WTC11 (cell line): ENCODE data around the gene KRTAP4-2. TPM values are rescaled to one million over a fixed set of nuclear protein-coding genes. Genes with fewer than 3 reads are reported as not detected.

Experiments used
- ATAC-seq: fragments of 200-7000 bp; cut with Tn5 transposase; 2 replicates; pipeline ENCODE4 v1.10.0; 2021; ENCODE audit warnings: mild to moderate bottlenecking, moderate library complexity
- CTCF ChIA-PET: fragments of 300-600 bp; sonication (Branson Sonifier 250); formaldehyde crosslinking; loops from one replicate; lab custom pipeline; 2021; ENCODE audit warnings: antibody characterized with exemption; lab: Charles Lee
- POLR2A ChIA-PET: fragments of 350-600 bp; sonication (Branson Sonifier 250); formaldehyde crosslinking; loops from one replicate; lab custom pipeline; 2021; ENCODE audit warnings: antibody characterized with exemption; lab: Charles Lee
- DNase-seq: peaks from one replicate; pipeline ENCODE4 v3.0.0; 2021; ENCODE audit warnings: low spot score
- H3K27ac Mint-ChIP-seq: 2 replicates; pipeline ENCODE4 v1.8.0; 2021; ENCODE audit warnings: mixed read lengths
- H3K27me3 Mint-ChIP-seq: 2 replicates; pipeline ENCODE4 v1.8.0; 2021; ENCODE audit warnings: low read depth, mild to moderate bottlenecking, moderate library complexity, mixed read lengths
- H3K36me3 Mint-ChIP-seq: 2 replicates; pipeline ENCODE4 v1.8.0; 2021; ENCODE audit warnings: mixed read lengths
- H3K4me1 Mint-ChIP-seq: 2 replicates; pipeline ENCODE4 v1.8.0; 2022; ENCODE audit warnings: mixed read lengths
- H3K4me3 Mint-ChIP-seq: 2 replicates; pipeline ENCODE4 v1.8.0; 2021; ENCODE audit warnings: mild to moderate bottlenecking, moderate library complexity, mixed read lengths
- H3K9me3 Mint-ChIP-seq: 2 replicates; pipeline ENCODE4 v1.8.0; 2021; ENCODE audit warnings: mixed read lengths
- ATF2 ChIP-seq: sonication (generic); formaldehyde crosslinking; IDR thresholded peaks from 2 replicates; pipeline ENCODE4 v1.8.1; 2022; ENCODE audit warnings: low read depth, missing genetic modification reagents, borderline replicate concordance
- CREB1 ChIP-seq: sonication (generic); formaldehyde crosslinking; IDR thresholded peaks from 2 replicates; pipeline ENCODE4 v1.8.0; 2023; ENCODE audit warnings: mild to moderate bottlenecking, missing genetic modification reagents
- ELF4 ChIP-seq: sonication (generic); formaldehyde crosslinking; IDR thresholded peaks from 2 replicates; pipeline ENCODE4 v1.8.1; 2022; ENCODE audit warnings: low read depth, mild to moderate bottlenecking, moderate library complexity, missing genetic modification reagents
- EMX1 ChIP-seq: fragments of 250-450 bp; sonication (Bioruptor Pico); IDR thresholded peaks from 2 replicates; pipeline ENCODE4 v1.8.0; 2021; ENCODE audit warnings: mild to moderate bottlenecking
- ESRRA ChIP-seq: sonication (generic); formaldehyde crosslinking; IDR thresholded peaks from 2 replicates; pipeline ENCODE4 v1.8.1; 2022; ENCODE audit warnings: mild to moderate bottlenecking, missing genetic modification reagents, borderline replicate concordance
- FOXJ3 ChIP-seq: sonication (generic); formaldehyde crosslinking; IDR thresholded peaks from 2 replicates; pipeline ENCODE4 v1.9.0; 2021; ENCODE audit warnings: missing genetic modification reagents, mild to moderate bottlenecking, borderline replicate concordance
- GTF2I ChIP-seq: fragments of 250-450 bp; sonication (Bioruptor Pico); conservative IDR thresholded peaks from 2 replicates; pipeline ENCODE4 v1.4.0; 2021; ENCODE audit warnings: mild to moderate bottlenecking
- IRF1 ChIP-seq: sonication (generic); formaldehyde crosslinking; IDR thresholded peaks from 2 replicates; pipeline ENCODE4 v1.8.0; 2023; ENCODE audit warnings: missing genetic modification reagents
- JAZF1 ChIP-seq: fragments of 250-450 bp; sonication (Bioruptor Pico); IDR thresholded peaks from 2 replicates; pipeline ENCODE4 v1.9.0; 2021; ENCODE audit warnings: moderate library complexity, mild to moderate bottlenecking, inconsistent platforms
- NFE2L1 ChIP-seq: sonication (generic); formaldehyde crosslinking; IDR thresholded peaks from 2 replicates; pipeline ENCODE4 v1.8.1; 2023; ENCODE audit warnings: missing genetic modification reagents
- NR3C1 ChIP-seq: sonication (generic); formaldehyde crosslinking; conservative IDR thresholded peaks from 2 replicates; pipeline ENCODE4 v1.8.1; 2023; ENCODE audit warnings: low read depth, mild to moderate bottlenecking, missing genetic modification reagents
- PRRX2 ChIP-seq: fragments of 250-450 bp; sonication (Bioruptor Pico); IDR thresholded peaks from 2 replicates; pipeline ENCODE4 v1.8.0; 2021; ENCODE audit warnings: mild to moderate bottlenecking
- RORB ChIP-seq: fragments of 250-450 bp; sonication (Bioruptor Pico); IDR thresholded peaks from 2 replicates; pipeline ENCODE4 v1.9.0; 2021; ENCODE audit warnings: mild to moderate bottlenecking
- TEAD4 ChIP-seq: sonication (generic); formaldehyde crosslinking; IDR thresholded peaks from 2 replicates; pipeline ENCODE4 v1.8.0; 2022; ENCODE audit warnings: mild to moderate bottlenecking, missing genetic modification reagents
- ZMAT4 ChIP-seq: fragments of 250-450 bp; sonication (Bioruptor Pico); IDR thresholded peaks from 2 replicates; pipeline ENCODE4 v1.9.0; 2021; ENCODE audit warnings: mild to moderate bottlenecking
- ZNF263 ChIP-seq: sonication (generic); formaldehyde crosslinking; IDR thresholded peaks from 2 replicates; pipeline ENCODE4 v1.8.1; 2022; ENCODE audit warnings: low read depth, mild to moderate bottlenecking, moderate library complexity, missing genetic modification reagents
- ZNF317 ChIP-seq: sonication (generic); formaldehyde crosslinking; IDR thresholded peaks from 2 replicates; pipeline ENCODE4 v1.8.1; 2023; ENCODE audit warnings: low read depth, mild to moderate bottlenecking, moderate library complexity, missing genetic modification reagents, borderline replicate concordance
- ZNF423 ChIP-seq: fragments of 250-450 bp; sonication (Bioruptor Pico); IDR thresholded peaks from 2 replicates; pipeline ENCODE4 v2.1.2; 2022; ENCODE audit warnings: mild to moderate bottlenecking, moderate library complexity
- total RNA-seq: library from RNA; stranded (reverse); gene quantifications from 3 replicates; pipeline ENCODE4 v1.2.3, GENCODE V29; 2021
- TF ChIP-seq, protein P1 (sequence below): sonication (generic); formaldehyde crosslinking; IDR thresholded peaks from 2 replicates; pipeline ENCODE4 v1.8.0; 2022; ENCODE audit warnings: mild to moderate bottlenecking, missing genetic modification reagents
- TF ChIP-seq, protein P2 (sequence below): sonication (generic); formaldehyde crosslinking; IDR thresholded peaks from 2 replicates; pipeline ENCODE4 v1.8.1; 2023; ENCODE audit warnings: mild to moderate bottlenecking, moderate library complexity, missing genetic modification reagents

KRTAP4-2 gene
- total RNA-seq, 1 experiment from 2014 or later, result not detected

DNA sequence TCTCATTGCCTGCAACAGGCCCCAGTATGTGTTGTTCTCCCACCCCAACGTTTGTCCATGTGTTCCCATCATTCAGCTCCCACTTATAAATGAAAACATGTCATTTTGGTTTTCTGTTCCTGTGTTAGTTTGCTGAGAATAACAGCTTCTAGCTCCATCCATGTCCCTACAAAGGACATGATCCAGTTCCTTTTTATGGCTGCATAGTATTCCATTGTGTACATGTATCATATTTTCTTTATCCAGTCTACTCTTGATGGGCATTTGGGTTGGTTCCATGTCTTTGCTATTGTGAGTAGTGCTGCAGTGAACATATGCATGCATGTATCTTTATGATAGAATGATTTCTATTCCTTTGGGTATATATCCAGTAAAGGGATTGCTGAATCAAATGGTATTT, 37.7 kb upstream of the KRTAP4-2 start:
- no peaks in the 10 kb centered on the region for H3K36me3 Mint-ChIP-seq
- DNase-seq (no peak), ATAC-seq (no peak)
- no peak overlapping the region for H3K27ac Mint-ChIP-seq
- ChIA-PET POLR2A (no interaction called here), CTCF (no interaction called here)
- H3K27me3 Mint-ChIP-seq, result no peaks in the 10 kb centered on the region; the same call in 1 of the 2 replicates
- TF ChIP-seq TEAD4 (CRISPR knock-in tag), result no peak
- TF ChIP-seq EMX1 (CRISPR knock-in tag), result no peak
- TF ChIP-seq FOXJ3, result no peak
- TF ChIP-seq ELF4 (CRISPR knock-in tag), result no peak
- no peak overlapping the region for H3K4me3 Mint-ChIP-seq
- no peaks in the 10 kb centered on the region for H3K4me1 Mint-ChIP-seq
- H3K9me3 Mint-ChIP-seq, result peaks cover 13% of the 10 kb centered on the region

DNA sequence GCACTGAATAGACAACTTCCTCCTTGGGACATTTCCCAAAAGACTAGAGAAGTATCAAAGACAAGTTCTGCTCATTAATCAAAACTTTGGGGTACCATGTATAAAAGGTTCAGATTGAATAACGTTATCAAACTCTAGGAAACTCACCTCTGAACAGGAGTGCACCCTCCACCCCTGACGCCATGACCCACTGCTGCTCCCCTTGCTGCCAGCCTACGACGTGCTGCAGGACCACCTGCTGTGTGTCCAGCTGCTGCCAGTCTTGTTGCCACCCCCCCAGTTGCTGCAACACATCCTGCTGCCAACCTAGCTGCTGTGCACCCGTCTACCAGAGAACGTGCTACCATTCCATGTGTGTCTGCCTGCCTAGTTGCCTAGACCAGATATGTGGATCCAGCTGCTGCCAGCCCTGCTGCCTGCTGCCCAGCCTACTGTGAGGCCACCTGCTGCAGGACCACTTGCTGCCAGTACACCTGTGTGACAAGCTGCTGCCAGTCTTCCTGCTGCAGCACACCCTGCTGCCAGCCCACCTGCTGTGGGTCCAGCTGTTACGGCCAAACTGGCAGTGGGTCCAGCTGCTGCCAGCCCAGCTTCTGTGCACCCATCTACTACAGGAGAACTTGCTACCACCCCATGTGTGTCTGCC, 34.6 kb upstream of the KRTAP4-2 start:
- DNase-seq (no peak), ATAC-seq (no peak)
- no peaks in the 10 kb centered on the region; the same call in 1 of the 2 replicates for H3K27me3 Mint-ChIP-seq
- CTCF ChIA-PET, result interaction anchor here (0.8 to 1.0 kb wide), 3 partner anchors 110 to 453 kb away, joined by 3 to 6 read pairs (median 5); no protein-coding TSS in a partner anchor
- POLR2A ChIA-PET, result no interaction called here
- peaks cover 8% of the 10 kb centered on the region for H3K36me3 Mint-ChIP-seq
- no peak overlapping the region for H3K27ac Mint-ChIP-seq
- H3K4me3 Mint-ChIP-seq, result no peak overlapping the region
- no peaks in the 10 kb centered on the region for H3K4me1 Mint-ChIP-seq
- peaks cover 20% of the 10 kb centered on the region for H3K9me3 Mint-ChIP-seq
- TF ChIP-seq ZNF263 (CRISPR knock-in tag) (no peak), ZMAT4 (CRISPR knock-in tag) (no peak), NR3C1 (CRISPR knock-in tag) (no peak), GTF2I (CRISPR knock-in tag) (no peak), ATF2 (CRISPR knock-in tag) (no peak), PRRX2 (CRISPR knock-in tag) (no peak)
- TF ChIP-seq, protein P1, sequence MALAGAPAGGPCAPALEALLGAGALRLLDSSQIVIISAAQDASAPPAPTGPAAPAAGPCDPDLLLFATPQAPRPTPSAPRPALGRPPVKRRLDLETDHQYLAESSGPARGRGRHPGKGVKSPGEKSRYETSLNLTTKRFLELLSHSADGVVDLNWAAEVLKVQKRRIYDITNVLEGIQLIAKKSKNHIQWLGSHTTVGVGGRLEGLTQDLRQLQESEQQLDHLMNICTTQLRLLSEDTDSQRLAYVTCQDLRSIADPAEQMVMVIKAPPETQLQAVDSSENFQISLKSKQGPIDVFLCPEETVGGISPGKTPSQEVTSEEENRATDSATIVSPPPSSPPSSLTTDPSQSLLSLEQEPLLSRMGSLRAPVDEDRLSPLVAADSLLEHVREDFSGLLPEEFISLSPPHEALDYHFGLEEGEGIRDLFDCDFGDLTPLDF (CRISPR knock-in tag), result no peak

DNA sequence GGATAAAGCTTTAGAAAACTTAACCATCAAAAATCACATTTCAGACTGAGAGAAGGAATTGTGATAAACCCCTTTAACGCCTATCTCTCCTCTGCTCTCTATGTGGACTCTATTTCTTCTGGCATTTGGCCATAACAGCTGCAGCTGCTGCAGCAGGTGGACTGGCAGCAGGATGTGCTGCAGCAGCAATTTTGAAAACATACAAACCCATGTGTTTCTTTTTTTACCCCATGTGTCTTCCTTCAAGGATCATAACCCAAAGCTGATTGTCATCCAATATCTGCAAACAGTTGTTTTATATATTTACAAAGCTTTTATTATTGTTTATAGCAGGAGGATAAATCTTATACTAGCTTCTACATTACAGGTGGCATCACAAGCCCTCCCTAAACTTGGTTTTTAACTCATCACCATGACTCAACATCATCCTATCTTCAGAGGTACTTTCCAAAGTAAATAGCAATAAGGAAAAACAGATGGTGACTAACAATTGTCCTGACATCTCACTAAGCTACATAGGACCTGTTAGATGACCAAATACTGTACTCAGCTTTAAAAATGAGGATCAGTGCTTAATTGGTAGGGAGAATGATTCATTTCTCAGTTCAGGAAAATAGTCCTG, 33.9 kb upstream of the KRTAP4-2 start:
- H3K27ac Mint-ChIP-seq, result no peak overlapping the region
- ChIA-PET CTCF (no interaction called here), POLR2A (interaction anchor here (0.7 kb wide), 1 partner anchor 206 kb away, joined by 3 read pairs; no protein-coding TSS in a partner anchor)
- ATAC-seq (no peak), DNase-seq (no peak)
- H3K36me3 Mint-ChIP-seq, result peaks cover 13% of the 10 kb centered on the region
- no peaks in the 10 kb centered on the region for H3K4me1 Mint-ChIP-seq
- peaks cover 26% of the 10 kb centered on the region for H3K9me3 Mint-ChIP-seq
- H3K4me3 Mint-ChIP-seq, result no peak overlapping the region
- no peaks in the 10 kb centered on the region; the same call in 1 of the 2 replicates for H3K27me3 Mint-ChIP-seq
- TF ChIP-seq ESRRA (CRISPR knock-in tag), result no peak
- no peak for TF ChIP-seq RORB
- no peak for TF ChIP-seq JAZF1 (CRISPR knock-in tag)
- no peak for TF ChIP-seq CREB1 (CRISPR knock-in tag)

GRCh38 chr17:41199421-41200078, 21.5 kb upstream of the KRTAP4-2 start:
- ChIA-PET POLR2A (no interaction called here), CTCF (no interaction called here)
- H3K4me3 Mint-ChIP-seq, result no peak overlapping the region
- no peaks in the 10 kb centered on the region; the same call in 1 of the 2 replicates for H3K27me3 Mint-ChIP-seq
- DNase-seq, result no peak
- H3K4me1 Mint-ChIP-seq, result no peaks in the 10 kb centered on the region
- H3K36me3 Mint-ChIP-seq, result peaks cover 4% of the 10 kb centered on the region
- H3K9me3 Mint-ChIP-seq, result peaks cover 18% of the 10 kb centered on the region
- no peak for ATAC-seq
- no peak overlapping the region for H3K27ac Mint-ChIP-seq
- TF ChIP-seq, protein P2, sequence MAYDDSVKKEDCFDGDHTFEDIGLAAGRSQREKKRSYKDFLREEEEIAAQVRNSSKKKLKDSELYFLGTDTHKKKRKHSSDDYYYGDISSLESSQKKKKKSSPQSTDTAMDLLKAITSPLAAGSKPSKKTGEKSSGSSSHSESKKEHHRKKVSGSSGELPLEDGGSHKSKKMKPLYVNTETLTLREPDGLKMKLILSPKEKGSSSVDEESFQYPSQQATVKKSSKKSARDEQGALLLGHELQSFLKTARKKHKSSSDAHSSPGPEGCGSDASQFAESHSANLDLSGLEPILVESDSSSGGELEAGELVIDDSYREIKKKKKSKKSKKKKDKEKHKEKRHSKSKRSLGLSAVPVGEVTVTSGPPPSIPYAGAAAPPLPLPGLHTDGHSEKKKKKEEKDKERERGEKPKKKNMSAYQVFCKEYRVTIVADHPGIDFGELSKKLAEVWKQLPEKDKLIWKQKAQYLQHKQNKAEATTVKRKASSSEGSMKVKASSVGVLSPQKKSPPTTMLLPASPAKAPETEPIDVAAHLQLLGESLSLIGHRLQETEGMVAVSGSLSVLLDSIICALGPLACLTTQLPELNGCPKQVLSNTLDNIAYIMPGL (CRISPR knock-in tag), result no peak
- no peak for TF ChIP-seq ZNF423
- TF ChIP-seq ELF4 (CRISPR knock-in tag), result no peak
- no peak for TF ChIP-seq ZMAT4 (CRISPR knock-in tag)
- no peak for TF ChIP-seq NFE2L1 (CRISPR knock-in tag)
- TF ChIP-seq ZNF317 (CRISPR knock-in tag), result no peak
- no peak for TF ChIP-seq IRF1 (CRISPR knock-in tag)
